HepG2 (cell line): ENCODE data around the gene MAP3K5. TPM values are rescaled to one million over a fixed set of nuclear protein-coding genes. Genes with fewer than 3 reads are reported as not detected.

Experiments
- ATAC-seq: fragments of 200-7000 bp; cut with Tn5 transposase; 3 replicates; pipeline ENCODE4 v1.9.1; 2020; ENCODE audit warnings: mild to moderate bottlenecking, moderate library complexity
- BruUV-seq: library from RNA; stranded (reverse); fragments of 400-500 nt; replicated peaks from 2 replicates; lab custom pipeline; 2021; lab: Mats Ljungman, UMichigan
- CTCF ChIA-PET: fragments of 300-600 bp; formaldehyde crosslinking; extraction: SDS; loops from one replicate; lab custom pipeline; 2021; ENCODE audit warnings: low total read pairs, inconsistent platforms, low intra/inter-chr PET ratio; lab: Yijun Ruan, JAX
- POLR2A ChIA-PET: fragments of 350-600 bp; sonication (Branson Sonifier 250); formaldehyde crosslinking; loops from one replicate; lab custom pipeline; 2020; ENCODE audit warnings: antibody characterized with exemption, inconsistent platforms; lab: Yijun Ruan, JAX
- DNase-seq: peaks from one replicate; pipeline ENCODE4 v3.0.0-alpha.2; 2015; ENCODE audit warnings: low spot score
- FAIRE-seq: peaks from 3 replicates; lab custom pipeline; 2011; peaks lifted over from hg19 to GRCh38; lab: Jason Lieb, UNC
- H2AFZ ChIP-seq: one replicate; pipeline ENCODE4 v1.6.1; 2011; ENCODE audit warnings: low read length, inconsistent platforms
- H3K27ac ChIP-seq: fragments of 300-600 bp; 3 replicates; pipeline ENCODE4 v1.8.0; 2011; ENCODE audit warnings: mixed run types, mild to moderate bottlenecking, mixed read lengths, low read length, inconsistent platforms; ENCODE audit not compliant: insufficient read depth; ENCODE audit errors: extremely low read length
- H3K27me3 ChIP-seq, 2 experiments: fragments of 200-600 bp in 1 of 2; 2 replicates in 1 of 2; 3 replicates in 1 of 2; pipeline versions ENCODE4 v1.6.0 to v1.8.0; 2011; ENCODE audit warnings: low read length in 2 of 2, mild to moderate bottlenecking in 2 of 2, moderate library complexity in 2 of 2, inconsistent platforms in 1 of 2; ENCODE audit not compliant: insufficient read depth in 2 of 2, control insufficient read depth in 1 of 2
- H3K36me3 ChIP-seq, 2 experiments: fragments of 200-600 bp in 1 of 2; replicated peaks in 1 of 2; 2 replicates in 1 of 2; 3 replicates in 1 of 2; pipeline versions ENCODE4 v1.5.1 to v1.8.0; 2011; ENCODE audit warnings: low read length in 2 of 2, inconsistent platforms in 1 of 2; ENCODE audit not compliant: insufficient read depth in 2 of 2, control insufficient read depth in 1 of 2
- H3K4me1 ChIP-seq: 2 replicates; pipeline ENCODE4 v1.5.1; 2012; ENCODE audit warnings: low read length, inconsistent platforms; ENCODE audit not compliant: insufficient read depth
- H3K4me2 ChIP-seq: 2 replicates; pipeline ENCODE4 v1.6.0; 2011; ENCODE audit warnings: low read depth, low read length, inconsistent platforms
- H3K4me3 ChIP-seq, 3 experiments: fragments of 200-600 bp in 1 of 3; sonication (generic), shearing (Covaris generic) in 1 of 3; replicated peaks in 1 of 3; 2 replicates each; pipeline ENCODE4 v1.5.1; 2011 to 2016; ENCODE audit warnings: low read length in 3 of 3, inconsistent platforms in 2 of 3, low read depth in 2 of 3, mild to moderate bottlenecking in 2 of 3, control low read depth in 1 of 3, mixed read lengths in 1 of 3; ENCODE audit not compliant: insufficient read depth in 1 of 3
- H3K79me2 ChIP-seq: one replicate; pipeline ENCODE4 v1.6.1; 2011; ENCODE audit warnings: low read length, inconsistent platforms; ENCODE audit not compliant: insufficient read depth
- H3K9ac ChIP-seq: 2 replicates; pipeline ENCODE4 v1.6.0; 2011; ENCODE audit warnings: mild to moderate bottlenecking, low read depth, low read length, inconsistent platforms; ENCODE audit not compliant: insufficient read depth
- H3K9me3 ChIP-seq: 2 replicates; pipeline ENCODE4 v1.5.1; 2012; ENCODE audit warnings: mild to moderate bottlenecking, low read length
- H4K20me1 ChIP-seq: 2 replicates; pipeline ENCODE4 v1.6.0; 2011; ENCODE audit warnings: inconsistent platforms, mild to moderate bottlenecking, low read length, moderate library complexity; ENCODE audit not compliant: insufficient read depth
- ARID5B ChIP-seq: IDR thresholded peaks from 2 replicates; pipeline ENCODE4 v1.4.0; 2020; ENCODE audit warnings: mild to moderate bottlenecking, missing genetic modification reagents
- ATAD3A ChIP-seq: sonication (generic); formaldehyde crosslinking; IDR thresholded peaks from 2 replicates; pipeline ENCODE4 v1.4.0; 2020; ENCODE audit warnings: missing genetic modification reagents
- CHCHD3 ChIP-seq: sonication (generic); formaldehyde crosslinking; IDR thresholded peaks from 2 replicates; pipeline ENCODE4 v1.8.0; 2022; ENCODE audit warnings: mild to moderate bottlenecking, missing genetic modification reagents, moderate library complexity
- HCFC1 ChIP-seq: fragments of 150-350 bp; IDR thresholded peaks from 2 replicates; pipeline ENCODE4 v1.6.1; 2014; ENCODE audit warnings: low read depth, low read length
- HNRNPLL ChIP-seq: fragments of 200-400 bp; formaldehyde crosslinking; IDR thresholded peaks from 2 replicates; pipeline ENCODE4 v1.6.1; 2017; ENCODE audit warnings: mild to moderate bottlenecking, low read depth, low read length; ENCODE audit not compliant: poor library complexity, severe bottlenecking
- TCF7 ChIP-seq: sonication (generic); IDR thresholded peaks from 2 replicates; pipeline ENCODE4 v1.6.1; 2016; ENCODE audit warnings: antibody characterized with exemption, low read depth
- ZBTB10 ChIP-seq: sonication (generic); formaldehyde crosslinking; IDR thresholded peaks from 2 replicates; pipeline ENCODE4 v1.4.0; 2020; ENCODE audit warnings: missing genetic modification reagents, borderline replicate concordance
- ZFP91 ChIP-seq: sonication (generic); formaldehyde crosslinking; IDR thresholded peaks from 2 replicates; pipeline ENCODE4 v1.9.0; 2022; ENCODE audit warnings: missing genetic modification reagents, mild to moderate bottlenecking, borderline replicate concordance
- ZNF441 ChIP-seq: sonication (generic); formaldehyde crosslinking; IDR thresholded peaks from 2 replicates; pipeline ENCODE4 v1.7.0; 2021; ENCODE audit warnings: missing genetic modification reagents, borderline replicate concordance
- ZNF772 ChIP-seq: sonication (generic); formaldehyde crosslinking; IDR thresholded peaks from 2 replicates; pipeline ENCODE4 v1.5.0; 2020; ENCODE audit warnings: mild to moderate bottlenecking, missing genetic modification reagents
- ZNF775 ChIP-seq: sonication (generic); formaldehyde crosslinking; IDR thresholded peaks from 2 replicates; pipeline ENCODE4 v1.4.0; 2020; ENCODE audit warnings: missing genetic modification reagents, mild to moderate bottlenecking, moderate library complexity, borderline replicate concordance
- WGBS: methylation state at CpG from one replicate; pipeline ENCODE4 v1.1.6; 2017; ENCODE audit warnings: low lambda C conversion rate; 5-methylcytosine and 5-hydroxymethylcytosine counted together
- in situ Hi-C: cut with HindIII; loops from 2 replicates; pipeline ENCODE4 v1.10.0; 2017; ENCODE audit warnings: low pct_unique_long_range_greater_than_20kb; ENCODE audit not compliant: extremely low pct_ligation_motif_present
- intact Hi-C: fragments of 100-400 bp; cut with micrococcal nuclease; formaldehyde crosslinking; loops from one replicate; pipeline ENCODE4 v1.10.0; 2022; ENCODE audit not compliant: unreplicated experiment
- polyA plus RNA-seq, 8 experiments: library from polyadenylated mRNA; depleted of rRNA in 3 of 8; stranded (reverse) in 7 of 8; unstranded in 1 of 8; fragments of >200 nt; fragmentation: Illumina TruSeq in 4 of 8; extraction: Trizol in 4 of 8; gene quantifications; 2 replicates each; pipeline versions ENCODE4 v1.2.1 to v1.2.3, GENCODE V29; 2011 to 2016; ENCODE audit warnings: low read depth in 4 of 8, missing spikeins in 1 of 8, mixed read lengths in 1 of 8; ENCODE audit not compliant: insufficient read depth in 1 of 8
- total RNA-seq, 5 experiments: library from RNA; depleted of rRNA; stranded (reverse); fragments of >200 nt; fragmentation: Illumina TruSeq; extraction: Trizol; gene quantifications; 2 replicates each; pipeline ENCODE4 v1.2.3, GENCODE V29; 2016; ENCODE audit warnings: low read depth in 1 of 5

Gene MAP3K5
- total and polyA plus RNA-seq, 2 of the 13 experiments (the other 11 are each of a cell fraction or from before 2014, with no cell fraction given): not detected

- no peak for TF ChIP-seq ATAD3A (CRISPR knock-in tag)
- TF ChIP-seq ARID5B (CRISPR knock-in tag): 0 out of 2 replicates have a peak, but pooled peaks have one; percentile 10
- TF ChIP-seq HNRNPLL: peak; percentile 56
Observed at GRCh38 chr6:136792410-136793262, at the start of gene MAP3K5 (continued).

GRCh38 chr6:136840276-136841001, 48.2 kb upstream of the MAP3K5 start:
- DNase-seq (no peak), ATAC-seq (no peak), FAIRE-seq (no peak)
- no peaks in the 10 kb centered on the region for H3K27me3 ChIP-seq
- ChIA-PET POLR2A (no interaction called here), CTCF (no interaction called here)
- no TSS peak for BruUV-seq
- H2AFZ ChIP-seq: no peak overlapping the region
- no peak overlapping the region for H3K4me2 ChIP-seq
- no peaks in the 10 kb centered on the region for H3K36me3 ChIP-seq
- H3K79me2 ChIP-seq: no peaks in the 10 kb centered on the region
- in situ Hi-C loops (no loop called here), intact Hi-C loops (no loop called here)
- H3K4me1 ChIP-seq: no peaks in the 10 kb centered on the region
- 43% methylated on average over 4 of the region's 4 CpGs for WGBS
- no peak overlapping the region for H3K9ac ChIP-seq
- no peaks in the 10 kb centered on the region for H3K9me3 ChIP-seq
- H3K4me3 ChIP-seq: no peak overlapping the region
- H3K27ac ChIP-seq: no peak overlapping the region
- H4K20me1 ChIP-seq: no peaks in the 10 kb centered on the region
- TF ChIP-seq ZBTB10 (CRISPR knock-in tag) (no peak), CHCHD3 (no peak), HCFC1 (no peak), ZNF441 (CRISPR knock-in tag) (no peak), ZNF772 (CRISPR knock-in tag) (no peak), ZFP91 (no peak), ZNF775 (CRISPR knock-in tag) (no peak), TCF7 (no peak)
